Activated CD4-positive, alpha-beta T cell treated with anti-CD3 and anti-CD28 coated beads for 1 hour (primary cell): ENCODE data around the gene URM1.

ENCODE experiments used
- DNase-seq: peaks from one replicate; pipeline ENCODE4 v3.0.0-alpha.2; 2020

The URM1 gene

DNA sequence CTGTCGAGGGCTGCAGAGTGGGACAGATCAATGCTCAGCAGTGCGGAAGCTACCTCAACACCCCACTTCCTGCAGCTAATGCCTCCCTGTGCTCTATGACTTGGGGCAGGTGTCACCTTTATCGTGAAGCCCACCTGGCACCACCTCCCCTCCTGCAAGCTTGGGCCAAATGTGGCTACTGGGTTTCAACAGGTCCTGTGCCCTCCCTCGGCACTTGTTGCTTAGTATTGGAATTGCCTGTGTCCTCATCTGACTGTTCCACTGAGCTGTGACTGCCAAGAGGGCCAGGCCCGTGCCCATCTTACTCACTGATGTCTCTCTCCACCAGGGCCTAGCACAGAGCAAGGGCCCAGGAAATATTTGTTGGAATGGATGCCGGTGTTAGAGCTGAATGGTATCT, 21.4 kb upstream of the URM1 start:
- no peak for DNase-seq

DNA sequence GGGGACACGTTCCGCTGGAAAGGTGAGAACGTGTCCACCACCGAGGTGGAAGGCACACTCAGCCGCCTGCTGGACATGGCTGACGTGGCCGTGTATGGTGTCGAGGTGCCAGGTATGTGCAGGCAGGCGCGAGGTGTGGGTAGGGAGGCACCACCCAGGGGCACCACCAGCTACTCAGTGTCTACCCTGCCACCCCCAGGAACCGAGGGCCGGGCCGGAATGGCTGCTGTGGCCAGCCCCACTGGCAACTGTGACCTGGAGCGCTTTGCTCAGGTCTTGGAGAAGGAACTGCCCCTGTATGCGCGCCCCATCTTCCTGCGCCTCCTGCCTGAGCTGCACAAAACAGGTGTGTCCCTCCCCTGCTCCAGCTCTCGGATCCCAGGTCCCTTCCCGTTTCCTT, 15.7 kb upstream of the URM1 start:
- no peak for DNase-seq

DNA sequence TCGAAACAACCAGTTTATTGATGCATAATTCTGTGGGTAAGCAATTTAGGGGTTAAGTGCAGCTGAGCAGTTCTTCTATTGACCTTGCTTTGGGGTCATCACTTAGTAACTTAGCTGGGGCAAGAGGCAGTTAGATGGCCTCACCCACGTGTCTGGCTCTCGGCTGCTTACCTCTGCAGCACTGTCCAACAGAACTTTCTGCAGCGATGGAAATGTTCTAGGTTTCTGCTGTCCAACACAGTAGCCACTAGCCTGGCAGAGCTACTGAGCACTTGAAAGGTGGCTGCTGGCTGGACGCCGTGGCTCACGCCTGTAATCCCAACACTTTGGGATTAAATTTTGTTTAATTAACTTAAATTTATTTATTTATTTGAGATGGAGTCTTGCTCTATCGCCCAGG, 13.1 kb upstream of the URM1 start:
- DNase-seq = no peak

DNA sequence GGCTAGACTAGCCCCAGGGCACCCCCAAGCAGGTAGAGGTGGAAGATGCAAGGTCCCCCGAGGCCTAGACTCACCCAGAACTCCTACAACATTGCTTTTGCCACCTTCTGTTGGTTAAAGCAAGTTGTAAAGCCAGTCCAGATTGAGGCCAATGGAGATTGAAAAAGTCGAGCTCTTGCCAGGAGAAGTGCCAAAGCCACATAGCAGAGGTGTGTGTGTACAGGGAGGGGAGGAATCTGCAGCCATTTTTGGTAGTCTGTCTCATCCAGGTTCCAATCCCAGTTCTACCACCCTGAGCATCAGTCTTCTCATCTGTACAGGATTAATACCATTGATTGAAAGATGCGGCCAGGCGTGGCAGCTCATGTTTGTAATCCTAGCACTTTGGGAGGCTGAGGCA, 12.3 kb upstream of the URM1 start:
- no peak for DNase-seq

DNA sequence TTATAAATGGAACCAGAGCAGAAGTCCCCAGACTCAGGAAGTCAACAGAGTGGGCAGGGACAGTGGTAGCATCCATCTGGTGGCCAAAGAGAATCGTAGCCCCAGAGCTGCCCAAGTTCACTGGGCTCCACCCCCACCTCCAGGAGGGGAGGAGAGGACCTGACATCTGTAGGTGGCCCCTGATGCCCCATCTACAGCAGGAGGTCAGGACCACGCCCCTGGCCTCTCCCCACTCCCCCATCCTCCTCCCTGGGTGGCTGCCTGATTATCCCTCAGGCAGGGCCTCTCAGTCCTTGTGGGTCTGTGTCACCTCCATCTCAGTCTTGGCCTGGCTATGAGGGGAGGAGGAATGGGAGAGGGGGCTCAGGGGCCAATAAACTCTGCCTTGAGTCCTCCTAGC, 10.3 kb upstream of the URM1 start:
- DNase-seq = no peak

DNA sequence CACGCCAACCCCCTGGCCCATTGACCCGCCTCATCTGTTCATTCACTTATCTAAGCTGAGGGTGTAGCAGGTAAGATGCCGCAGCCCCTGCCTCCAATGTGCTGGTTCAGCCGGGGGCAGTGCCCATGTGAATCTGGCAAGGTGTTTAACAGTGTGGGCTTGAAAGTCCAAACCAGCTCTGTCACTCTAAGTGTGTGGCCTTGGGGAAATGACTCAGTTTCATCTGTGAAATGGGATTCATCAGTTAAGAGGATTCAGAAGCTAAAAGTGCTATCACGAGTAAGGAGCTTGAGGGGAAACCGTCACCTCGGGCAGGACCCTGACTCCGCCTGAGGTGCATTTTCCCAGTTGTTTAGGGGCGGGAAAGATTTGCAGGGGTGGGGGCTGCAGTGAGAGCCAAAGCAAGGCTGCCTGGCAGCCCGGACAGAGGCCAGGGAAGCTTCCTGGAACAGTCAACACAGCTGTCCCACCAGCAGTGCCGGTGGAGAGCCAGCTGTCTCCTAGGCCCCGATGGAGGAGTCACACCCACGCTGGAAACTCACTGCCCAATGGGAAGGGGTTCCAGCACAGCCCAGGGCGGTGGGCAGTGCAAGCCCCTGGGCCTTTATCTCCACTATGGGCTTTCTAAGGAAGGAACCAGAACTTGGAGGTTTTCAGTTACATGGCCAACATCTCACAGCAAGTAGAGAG, 9.7 kb upstream of the URM1 start:
- no peak for DNase-seq

DNA sequence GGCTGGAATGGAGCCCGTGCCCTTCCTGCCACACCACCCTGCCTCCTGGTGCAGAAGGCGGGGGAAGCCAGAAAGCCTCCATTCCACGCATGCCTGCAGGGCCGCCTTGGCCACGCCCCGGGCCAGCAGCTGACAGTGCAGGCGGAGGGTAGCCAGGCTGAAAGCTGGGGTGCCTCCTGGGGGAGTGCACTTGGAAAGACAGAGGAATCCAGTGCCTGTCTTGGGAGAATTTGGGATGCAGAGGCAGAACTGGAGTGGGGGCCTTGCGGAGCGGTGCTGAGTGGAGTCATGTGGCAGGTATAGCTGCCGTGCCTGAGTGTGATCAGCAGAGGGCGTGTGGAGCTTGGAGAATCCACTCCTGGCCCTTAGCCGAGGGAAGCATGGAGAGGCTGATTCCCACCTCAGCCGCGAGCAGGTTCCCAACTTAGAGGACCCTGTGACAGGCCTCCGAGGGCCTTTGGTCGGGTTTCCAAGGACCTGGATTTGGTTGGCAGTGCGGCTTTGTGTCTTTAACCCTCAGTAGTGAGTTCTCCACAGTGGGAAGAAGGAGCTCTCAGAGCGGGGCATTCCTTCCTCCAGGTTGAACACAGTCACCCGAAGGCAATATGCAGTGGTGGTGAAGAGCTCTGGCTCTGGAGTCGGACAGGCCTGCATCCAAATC, 9.1 kb upstream of the URM1 start:
- DNase-seq = peak; percentile 51

DNA sequence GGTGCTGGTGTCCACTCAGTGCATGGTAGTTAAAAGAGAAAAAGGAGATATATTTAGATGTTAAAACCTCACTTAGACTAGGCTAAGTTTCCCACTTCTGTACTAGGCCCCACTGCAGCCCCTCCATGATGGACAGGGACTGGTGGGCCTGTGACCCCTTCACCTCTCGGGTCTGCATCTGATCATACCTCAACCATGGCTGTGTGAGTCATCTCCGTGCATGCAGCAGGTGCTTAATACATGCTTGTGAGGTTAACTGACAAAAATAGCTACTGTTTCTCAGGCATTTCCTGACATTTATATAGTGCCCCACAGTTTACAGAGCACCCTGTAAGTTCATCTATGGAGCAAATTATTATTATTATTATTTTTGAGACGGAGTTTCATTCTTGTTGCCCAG, 8.4 kb upstream of the URM1 start:
- DNase-seq = no peak

DNA sequence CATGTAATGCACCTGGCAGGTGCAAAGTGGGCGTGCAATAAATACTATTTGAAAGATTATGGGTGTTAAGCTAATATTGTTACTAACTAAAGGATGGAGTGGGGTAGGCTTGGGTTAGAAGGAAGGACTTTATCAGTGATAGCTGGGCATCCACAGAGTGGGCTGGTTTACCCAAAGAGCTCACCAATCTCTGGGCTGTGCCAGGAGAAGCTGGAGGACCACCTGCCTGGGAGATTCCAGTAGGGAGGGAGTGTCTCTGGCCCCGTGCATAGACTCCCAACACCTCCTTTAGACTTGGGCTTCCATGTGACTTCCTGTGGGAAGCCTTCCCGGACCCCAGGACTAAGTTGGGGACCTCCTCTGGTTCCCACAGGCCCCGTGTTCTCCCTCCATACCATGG, 5.6 kb upstream of the URM1 start:
- no peak for DNase-seq

DNA sequence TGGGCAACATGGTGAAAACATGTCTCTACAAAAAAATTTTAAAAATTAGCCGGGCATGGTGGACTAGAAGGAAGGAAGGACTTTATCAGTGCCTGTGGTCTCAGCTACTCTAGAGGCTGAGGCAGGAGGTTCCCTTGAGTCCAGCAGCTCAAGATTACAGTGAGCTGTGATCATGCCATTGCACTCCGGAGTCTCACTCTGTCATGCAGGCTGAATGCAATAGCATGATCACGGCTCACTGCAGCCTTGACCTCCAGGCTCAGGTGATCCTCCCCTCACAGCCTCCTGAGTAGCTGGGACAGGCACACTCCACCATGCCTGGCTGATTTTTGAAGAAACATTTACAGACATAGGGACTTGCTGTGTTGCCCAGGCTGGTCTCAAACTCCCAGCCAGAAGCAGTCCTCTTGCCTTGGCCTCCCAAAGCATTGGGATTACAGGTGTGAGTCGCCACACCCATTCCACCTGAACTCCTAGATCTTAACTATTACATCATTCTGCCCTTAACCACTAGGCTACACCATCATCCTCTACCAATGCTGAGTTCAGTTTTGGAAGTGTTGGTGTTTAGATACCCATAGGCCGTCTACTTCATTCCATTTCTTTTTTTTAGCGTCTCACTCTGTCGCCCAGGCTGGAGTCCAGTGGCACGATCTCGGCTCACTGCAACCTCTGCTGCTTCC, 2.0 kb upstream of the URM1 start:
- no peak for DNase-seq

DNA sequence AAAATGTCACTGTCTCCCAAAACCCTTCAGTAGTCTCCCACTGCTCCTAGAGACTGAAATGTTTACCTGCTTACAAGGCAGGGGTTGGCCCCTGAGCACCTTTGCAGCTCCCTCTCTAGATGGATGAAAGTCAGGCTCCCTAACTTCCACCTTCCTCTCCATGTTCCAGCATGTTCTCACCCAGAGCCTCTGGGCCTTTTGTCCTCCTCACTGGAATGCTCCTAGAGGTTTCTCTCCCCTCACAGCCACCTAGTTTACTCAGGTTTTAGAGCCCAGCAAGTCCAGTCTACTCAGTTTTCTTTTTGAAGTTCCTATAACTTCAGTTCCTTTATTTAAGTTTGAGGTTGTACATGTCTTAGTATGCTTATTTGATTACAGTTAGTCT, 815 bp upstream of the URM1 start:
- DNase-seq = no peak

DNA sequence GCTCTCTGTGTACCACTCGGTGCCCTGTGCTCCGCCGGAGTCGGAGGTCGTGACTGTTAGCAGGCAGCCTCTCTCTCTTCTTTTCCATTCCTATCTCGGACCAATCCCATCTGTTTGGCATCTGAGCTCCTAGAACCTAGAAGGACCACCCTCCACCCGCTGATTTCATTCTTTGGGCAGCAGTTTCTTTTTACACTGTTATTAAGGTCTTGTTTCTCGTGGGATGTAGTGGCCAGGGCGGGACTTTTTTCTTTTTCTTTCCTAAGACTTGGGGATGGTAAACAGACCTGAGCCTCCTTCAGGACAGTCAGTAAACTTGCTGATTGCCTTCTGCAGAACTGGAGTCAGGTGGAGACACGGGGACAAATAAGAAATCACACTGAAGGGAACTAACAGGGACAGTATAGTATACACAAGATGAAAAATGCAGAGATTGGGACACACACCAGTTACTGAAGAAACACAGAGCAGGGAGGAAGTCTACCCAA, 500 bp downstream of the URM1 start:
- DNase-seq = no peak

DNA sequence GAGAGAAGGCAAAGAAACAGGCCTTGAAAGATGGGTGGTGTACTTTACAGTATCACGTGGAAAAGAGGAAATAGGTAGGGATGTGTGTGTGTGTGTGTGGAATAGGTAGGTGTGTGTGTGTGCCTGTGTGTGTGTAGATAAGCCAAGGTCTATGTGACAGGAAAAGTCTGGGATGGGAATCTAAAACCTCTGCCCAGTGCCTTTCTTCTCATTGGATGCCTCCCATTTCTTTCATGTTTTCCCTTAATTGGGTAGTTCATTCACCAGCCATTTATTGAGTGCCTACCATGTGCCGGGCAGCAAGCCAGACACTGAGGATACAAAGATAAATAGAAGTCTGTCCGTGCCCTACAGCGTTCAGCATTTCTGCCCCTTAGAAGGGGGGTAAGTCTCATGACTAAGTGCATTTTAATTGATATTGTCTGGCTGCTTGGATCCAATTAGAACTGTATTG, 1.0 kb downstream of the URM1 start:
- DNase-seq = no peak

DNA sequence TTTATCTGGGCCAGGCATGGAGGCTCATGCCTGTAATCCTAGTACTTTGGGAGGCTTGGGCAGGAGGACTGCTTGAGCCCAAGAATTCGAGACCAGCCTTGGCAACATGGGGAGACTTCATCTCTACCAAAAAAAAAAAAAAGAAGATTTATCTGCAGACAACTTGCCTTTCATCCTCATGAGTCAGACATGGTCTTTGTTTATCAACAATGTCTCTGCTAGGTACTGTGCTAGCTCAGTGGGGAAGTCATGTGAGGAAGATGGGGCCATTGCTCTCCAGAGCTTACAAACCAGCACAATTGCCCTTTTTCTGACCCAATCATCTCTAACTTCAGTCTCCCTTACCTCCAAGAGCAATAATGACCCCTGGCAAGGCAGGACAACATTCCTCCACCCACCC, 1.6 kb downstream of the URM1 start:
- DNase-seq = no peak

DNA sequence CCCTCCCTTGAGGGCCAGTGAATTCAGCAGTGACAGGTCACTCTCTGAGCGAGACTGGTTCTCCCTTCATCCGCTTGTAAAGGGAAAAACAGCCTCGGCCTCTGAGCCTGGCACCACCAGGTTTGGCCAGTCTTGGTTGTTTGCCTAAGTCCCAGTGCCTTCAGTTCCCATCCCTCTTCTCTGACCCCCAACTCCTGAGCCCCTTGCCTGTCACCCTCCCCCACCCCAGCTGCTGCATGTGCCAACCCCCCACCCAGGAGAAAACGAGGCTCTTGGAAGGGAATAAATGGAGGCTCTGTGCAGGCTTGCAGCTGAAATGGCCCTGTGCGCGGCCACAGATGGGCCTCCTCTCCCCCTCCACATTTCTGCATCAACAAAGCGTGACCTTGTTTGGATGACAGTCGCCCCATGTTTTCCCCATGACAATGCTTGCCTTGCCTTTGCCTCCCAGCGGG, 3.1 kb downstream of the URM1 start:
- DNase-seq = no peak

DNA sequence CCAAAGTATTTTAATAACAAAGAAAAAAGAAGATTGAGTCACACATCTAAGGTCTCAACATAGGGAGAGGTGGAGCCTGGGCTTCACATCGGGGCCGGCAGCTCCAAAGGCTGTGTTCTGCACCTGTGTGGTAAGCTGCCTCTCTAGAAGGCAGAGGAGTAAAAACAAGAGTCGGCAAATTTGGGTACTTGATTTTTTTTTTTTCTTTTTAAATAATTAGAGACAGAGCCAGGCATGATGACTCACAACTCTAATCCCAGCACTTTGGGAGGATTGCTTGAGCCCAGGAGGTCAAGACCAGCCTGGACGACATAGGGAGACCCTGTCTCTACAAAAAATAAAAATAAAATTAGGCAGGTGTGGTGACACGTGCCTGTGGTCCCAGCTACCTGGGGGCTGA, 4.7 kb downstream of the URM1 start:
- DNase-seq = no peak

DNA sequence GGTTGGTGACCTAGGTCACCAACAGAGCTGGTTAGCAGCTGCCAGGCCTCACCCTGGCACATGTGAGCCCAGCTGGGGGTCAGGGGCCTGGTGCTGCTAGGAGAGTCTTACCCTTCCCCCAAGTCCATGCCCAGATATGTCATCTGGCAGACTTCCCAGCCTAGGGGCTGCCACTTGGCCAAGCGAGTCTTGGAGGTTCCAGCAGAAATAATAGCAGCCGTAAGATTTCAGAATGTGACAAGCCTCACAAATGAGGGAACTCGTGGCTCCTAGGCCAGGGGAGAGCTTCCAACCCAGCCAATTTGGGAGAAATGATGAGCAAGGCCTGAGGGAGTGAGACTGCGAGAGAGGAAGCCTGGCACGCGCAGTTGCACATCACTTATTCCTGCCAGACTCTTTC, 11.1 kb downstream of the URM1 start:
- DNase-seq = no peak

DNA sequence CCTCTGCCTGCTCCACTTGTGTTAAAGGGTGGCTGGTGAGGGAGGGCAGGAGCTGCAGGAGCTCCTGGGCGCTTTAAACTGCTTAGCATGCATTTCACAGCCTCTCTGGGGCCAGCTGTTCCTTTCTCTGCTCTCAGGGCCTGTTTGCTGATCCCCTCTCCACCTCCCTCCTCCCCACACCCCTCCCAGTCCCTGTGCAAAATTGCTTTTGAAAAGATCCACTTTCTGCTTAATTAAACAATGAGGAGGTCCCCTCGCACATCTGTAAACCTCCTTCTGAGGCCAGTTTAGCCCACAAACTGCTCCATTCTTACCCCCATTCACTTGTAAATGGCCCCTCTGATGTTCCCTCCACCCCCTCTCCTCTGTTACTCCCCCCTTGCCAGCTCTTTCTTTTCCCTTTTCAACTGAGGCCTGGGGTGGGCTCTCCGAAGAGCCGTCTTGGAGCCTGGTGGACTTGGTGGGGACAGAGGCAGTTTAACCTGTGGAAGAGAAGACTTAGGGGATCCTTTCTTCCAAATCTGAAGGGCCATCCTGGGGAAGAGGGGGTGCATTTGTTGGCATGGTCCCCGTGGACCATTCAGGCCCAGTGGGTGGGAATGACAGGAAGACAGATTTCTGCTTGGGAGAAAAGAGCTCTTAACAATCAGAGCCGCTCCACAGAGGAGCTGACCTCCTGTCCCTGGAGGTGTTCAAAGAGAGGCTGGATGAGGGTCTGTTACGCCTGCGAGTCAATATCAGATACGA, 12.0 kb downstream of the URM1 start:
- DNase-seq = no peak

DNA sequence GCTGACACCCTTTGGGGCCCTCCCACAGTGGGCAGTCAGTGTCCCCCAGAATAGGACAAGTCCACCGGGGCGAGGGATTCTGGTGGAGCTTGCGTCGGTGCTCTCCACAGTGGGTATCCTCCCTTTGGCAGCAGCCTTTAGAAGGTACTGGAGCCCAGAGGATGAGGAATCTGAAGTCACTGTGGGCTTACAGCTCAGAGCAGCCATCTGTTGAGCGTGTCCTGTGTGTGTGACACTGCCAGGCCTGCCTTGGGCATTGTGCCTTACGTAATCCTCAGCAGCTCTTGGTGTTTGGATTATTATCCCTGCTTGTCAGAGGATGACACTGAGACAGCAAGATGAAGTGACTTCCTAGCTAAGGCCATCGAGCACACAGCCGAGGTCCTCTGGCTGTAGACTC, 12.6 kb downstream of the URM1 start:
- no peak for DNase-seq

DNA sequence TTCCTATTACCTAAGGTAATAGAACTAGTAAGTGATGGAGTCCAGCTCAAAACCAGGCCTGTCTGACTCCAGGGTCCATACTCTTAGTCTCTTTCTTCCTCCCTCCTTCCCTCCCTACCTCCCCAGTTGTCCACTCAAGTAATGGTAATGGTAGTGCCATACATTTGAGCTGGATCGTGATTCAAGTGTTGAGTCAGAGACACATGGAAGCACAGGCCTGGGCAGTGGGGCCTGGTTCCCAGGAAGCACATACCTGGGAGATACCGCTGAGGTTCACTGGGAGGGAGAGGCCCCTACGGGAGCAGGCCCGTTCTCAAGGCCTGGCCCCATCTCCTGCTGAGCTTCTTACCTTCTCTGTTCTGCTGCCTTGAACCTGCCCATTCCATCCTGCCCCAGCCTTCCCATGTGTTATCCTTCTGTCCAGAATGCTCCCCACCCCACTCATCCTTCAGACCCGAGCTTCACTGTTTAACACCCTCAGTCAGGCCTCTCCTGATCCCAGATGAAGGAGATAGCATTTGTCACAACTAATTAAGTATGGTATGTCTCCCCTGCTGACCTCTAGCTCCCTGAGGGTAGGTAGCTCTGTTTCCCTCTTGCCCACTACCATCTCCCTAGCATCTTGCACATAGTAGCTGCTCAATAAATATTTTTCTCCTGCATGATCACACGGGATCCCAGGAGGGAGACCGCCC, 13.8 kb downstream of the URM1 start:
- no peak for DNase-seq

DNA sequence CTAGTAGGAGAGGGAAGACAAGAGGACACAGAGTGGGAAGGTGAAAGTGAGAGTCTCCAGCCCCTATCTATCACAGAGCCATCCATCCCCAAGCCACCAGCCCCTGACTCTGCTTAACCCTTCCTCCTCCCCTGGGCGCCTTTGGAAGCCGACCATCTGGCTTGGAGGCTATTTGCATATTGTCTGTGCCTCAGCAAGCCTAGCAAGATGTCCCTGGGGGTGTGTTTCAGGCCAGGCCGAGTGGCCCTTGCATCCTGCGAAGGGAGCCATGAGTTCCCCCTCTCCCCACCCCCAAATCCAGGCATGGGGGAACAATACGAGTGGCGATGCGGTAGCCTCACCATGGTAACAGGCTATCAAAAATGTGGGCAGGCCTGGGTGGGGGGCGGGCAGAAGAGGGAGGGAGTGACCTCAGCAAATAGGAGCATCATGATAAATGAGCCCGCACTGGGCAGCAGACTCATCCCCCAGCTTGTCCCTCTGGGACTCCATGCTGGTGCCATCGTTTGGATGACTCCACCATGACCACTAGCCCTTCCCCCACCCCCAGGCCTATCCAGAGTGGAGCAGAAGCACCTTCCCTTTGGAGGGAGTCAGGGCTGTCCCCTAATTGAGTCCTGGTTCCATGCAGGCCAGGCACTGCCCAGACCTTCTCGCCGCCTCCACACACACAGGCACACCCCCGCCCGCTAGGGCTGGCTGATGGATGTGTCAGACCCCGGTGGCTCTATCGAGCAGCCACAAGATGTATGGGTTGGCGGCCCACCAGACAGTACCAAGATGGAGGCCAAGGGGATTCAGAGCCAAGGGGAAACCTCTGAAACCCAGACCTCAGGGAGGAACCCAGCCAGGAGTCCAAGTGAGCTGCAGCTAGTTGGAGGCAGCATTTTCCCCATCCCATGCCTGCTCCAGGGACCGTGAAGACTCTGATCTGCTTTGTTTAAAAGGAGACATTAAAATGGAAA, 14.6 kb downstream of the URM1 start:
- DNase-seq = no peak

DNA sequence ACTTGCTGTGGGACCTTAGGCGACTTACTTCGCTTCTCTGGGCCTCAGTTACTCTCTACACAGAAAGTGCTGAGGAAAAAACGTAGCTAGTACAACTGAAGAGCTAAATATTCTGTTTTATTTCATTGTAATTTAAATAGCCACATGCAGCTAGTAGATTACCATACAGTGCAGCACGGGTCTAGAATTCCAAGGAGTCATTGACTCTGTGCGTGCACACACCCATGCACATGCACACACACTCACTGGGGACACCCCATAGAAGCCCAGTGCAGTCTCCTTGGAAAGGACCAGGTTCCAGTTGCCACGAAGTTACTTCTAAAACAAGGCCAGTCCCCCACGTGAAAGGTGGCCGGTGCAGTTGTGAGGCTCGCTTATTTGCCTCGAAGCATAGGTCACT, 17.0 kb downstream of the URM1 start:
- DNase-seq = no peak
